Heart left ventricle (tissue), 13 donors: ENCODE data around the gene GRIN2A.

Experiments used
- CTCF ChIP-seq, 12 donors: fragments of 200-600 bp; sonication (generic) in 4 of 12; IDR thresholded peaks; one replicate each; pipeline versions ENCODE4 v1.5.0 to v1.8.0; 2018 to 2022; ENCODE audit warnings: antibody characterized with exemption in 12 of 12, mild to moderate bottlenecking in 5 of 12
- POLR2A ChIP-seq, 2 donors: fragments of 450-650 bp; IDR thresholded peaks; one replicate each; pipeline ENCODE4 v1.6.1; 2017; ENCODE audit warnings: antibody characterized with exemption in 2 of 2, mild to moderate bottlenecking in 2 of 2, moderate library complexity in 2 of 2
- donor health status: ischemic (EF 13 %, LVEDD 7.1; RV severe dilation, severe dysfunction).
- donor health status: DM: no; HTN: yes; CAD: no.
- donor health status: DM: no; HTN: no; CAD: no.
- donor health status: ischemic (EF 25% LVEDD 6.9; RV normal size, moderate dysfunction).
- donor health status: ischemic (EF 25% LVEDD 5.7; RV mildly dilated, moderate dysfunction).
- donor health status: ischemic (EF 35%, LVEDD 5.7; RV mildly dilated, moderate dysfunction).
- donor health status: nonischemic (EF 11% LVEDD 7.7; RV severe dilation, severe dysfunction).
- donor health status: DM: yes; HTN: yes; CAD: no.
- donor health status: PGD.
- donor health status: ischemic (EF 29% LVEDD 5.4; RV normal size, mild dysfunction).
- donor health status: nonischemic (EF 23%, LVEDD 6.1; RV moderate dilation, normal function).

GRCh38 chr16:10202649-10203048, 20.4 kb upstream of the GRIN2A start:
- TF ChIP-seq CTCF (IDR thresholded peaks at IDR 0.05) (no peak), POLR2A (IDR thresholded peaks at IDR 0.05) (no peak)
